ENCODE data around the gene ARAP3. TPM values are rescaled to one million over a fixed set of nuclear protein-coding genes. Genes with fewer than 3 reads are reported as not detected.

Gene ARAP3
- total RNA-seq, 1 donor from 2014 or later, result 42.4 TPM

- intact Hi-C loops (cut with DNase I), result no loop called here
- Histone ChIP-seq H3K4me1 (peaks cover 6% of the 10 kb centered on the region), H3K36me3 (no peaks in the 10 kb centered on the region), H3K9me3 (no peaks in the 10 kb centered on the region), H3K27me3 (peaks cover 15% of the 10 kb centered on the region), H3K4me3 (no peak overlapping the region), H3K27ac (no peak overlapping the region)
- no peak for TF ChIP-seq CTCF (IDR thresholded peaks at IDR 0.05)
- DNase-seq, result no peak
- ATAC-seq, result no peak
Measured at GRCh38 chr5:141706121-141706520, 24.1 kb upstream of the ARAP3 start.

DNA sequence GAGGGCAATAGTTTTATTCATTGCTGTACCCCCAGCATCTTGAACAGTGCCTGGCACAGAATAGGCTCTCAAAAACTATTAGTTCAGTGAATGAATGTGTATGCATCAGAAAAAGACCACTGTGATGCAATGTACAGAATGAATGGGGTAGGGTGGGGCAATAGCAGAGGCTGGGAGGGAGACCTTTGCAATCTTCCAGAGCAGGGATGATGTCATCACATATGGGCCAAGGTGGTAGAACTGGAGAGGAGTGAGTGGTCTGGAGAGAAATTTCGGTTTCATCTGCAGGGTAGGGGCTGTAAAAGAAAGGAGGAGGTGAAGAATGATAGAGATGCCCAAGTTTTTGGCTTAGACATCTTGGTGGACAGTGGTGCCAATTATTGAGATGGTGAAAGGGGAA lies 23.4 kb upstream of the ARAP3 start:
- TF ChIP-seq CTCF (IDR thresholded peaks at IDR 0.05), result no peak
- ATAC-seq (no peak), DNase-seq (no peak)
- Histone ChIP-seq H3K9me3 (no peaks in the 10 kb centered on the region), H3K27ac (no peak overlapping the region), H3K4me3 (no peak overlapping the region), H3K36me3 (no peaks in the 10 kb centered on the region), H3K27me3 (peaks cover 22% of the 10 kb centered on the region), H3K4me1 (peaks cover 6% of the 10 kb centered on the region)
- intact Hi-C loops (cut with DNase I), result no loop called here

DNA sequence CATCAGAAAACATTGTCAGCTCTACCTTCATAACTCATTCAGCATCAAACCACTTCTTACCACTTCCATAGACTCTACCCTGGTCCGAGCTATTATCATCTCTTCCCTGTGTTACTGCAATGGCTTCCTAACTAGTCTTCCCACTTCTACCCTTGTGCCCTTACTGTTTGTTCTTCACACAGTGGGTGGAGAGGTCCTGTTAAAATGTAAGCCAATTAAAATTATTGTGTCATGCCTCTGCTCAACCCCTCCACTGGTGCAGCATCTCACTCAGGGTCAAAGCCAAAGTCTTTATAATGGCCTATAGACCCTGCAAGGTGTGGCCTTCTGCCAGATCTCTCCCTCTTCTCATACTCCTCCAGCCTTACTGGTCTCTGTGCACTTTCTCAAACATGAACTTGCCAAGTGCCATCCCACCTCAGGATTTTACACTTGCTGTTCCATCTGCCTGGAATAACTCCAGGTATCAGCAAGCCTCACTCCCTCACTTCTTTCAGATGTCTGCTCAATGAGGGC lies 22.8 kb upstream of the ARAP3 start:
- H3K4me3 ChIP-seq, result no peak overlapping the region
- peaks cover 6% of the 10 kb centered on the region for H3K4me1 ChIP-seq
- no peaks in the 10 kb centered on the region for H3K36me3 ChIP-seq
- H3K9me3 ChIP-seq, result no peaks in the 10 kb centered on the region
- no peak for TF ChIP-seq CTCF (IDR thresholded peaks at IDR 0.05)
- intact Hi-C loops (cut with DNase I), result no loop called here
- peaks cover 28% of the 10 kb centered on the region for H3K27me3 ChIP-seq
- no peak overlapping the region for H3K27ac ChIP-seq
- DNase-seq (no peak), ATAC-seq (no peak)

DNA sequence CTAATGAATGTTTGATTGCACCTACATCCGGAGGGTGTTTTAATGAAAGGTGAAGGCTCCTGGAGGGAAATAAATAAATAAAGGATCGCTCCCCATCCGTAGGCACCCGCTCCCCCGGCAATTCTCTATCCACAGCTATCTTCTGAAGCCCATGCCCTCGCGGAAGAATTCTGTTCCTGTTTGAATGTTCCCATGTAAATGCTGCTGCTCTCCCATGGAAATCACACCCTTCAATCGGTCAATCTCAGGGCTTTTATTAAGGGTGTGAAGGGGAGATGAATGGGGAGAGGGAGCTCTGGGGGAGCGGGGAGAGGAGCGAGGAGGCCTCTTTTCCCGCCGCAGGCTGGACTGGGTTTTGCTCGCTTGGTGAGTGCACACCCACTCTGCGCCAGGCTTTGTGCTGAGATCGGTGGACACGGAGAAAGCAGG lies 21.1 kb upstream of the ARAP3 start:
- no peak for ATAC-seq
- intact Hi-C loops (cut with DNase I), result no loop called here
- Histone ChIP-seq H3K9me3 (no peaks in the 10 kb centered on the region), H3K27ac (no peak overlapping the region), H3K27me3 (peaks cover 36% of the 10 kb centered on the region), H3K4me1 (peaks cover 6% of the 10 kb centered on the region), H3K4me3 (no peak overlapping the region), H3K36me3 (no peaks in the 10 kb centered on the region)
- TF ChIP-seq CTCF (IDR thresholded peaks at IDR 0.05), result no peak
- DNase-seq, result no peak

DNA sequence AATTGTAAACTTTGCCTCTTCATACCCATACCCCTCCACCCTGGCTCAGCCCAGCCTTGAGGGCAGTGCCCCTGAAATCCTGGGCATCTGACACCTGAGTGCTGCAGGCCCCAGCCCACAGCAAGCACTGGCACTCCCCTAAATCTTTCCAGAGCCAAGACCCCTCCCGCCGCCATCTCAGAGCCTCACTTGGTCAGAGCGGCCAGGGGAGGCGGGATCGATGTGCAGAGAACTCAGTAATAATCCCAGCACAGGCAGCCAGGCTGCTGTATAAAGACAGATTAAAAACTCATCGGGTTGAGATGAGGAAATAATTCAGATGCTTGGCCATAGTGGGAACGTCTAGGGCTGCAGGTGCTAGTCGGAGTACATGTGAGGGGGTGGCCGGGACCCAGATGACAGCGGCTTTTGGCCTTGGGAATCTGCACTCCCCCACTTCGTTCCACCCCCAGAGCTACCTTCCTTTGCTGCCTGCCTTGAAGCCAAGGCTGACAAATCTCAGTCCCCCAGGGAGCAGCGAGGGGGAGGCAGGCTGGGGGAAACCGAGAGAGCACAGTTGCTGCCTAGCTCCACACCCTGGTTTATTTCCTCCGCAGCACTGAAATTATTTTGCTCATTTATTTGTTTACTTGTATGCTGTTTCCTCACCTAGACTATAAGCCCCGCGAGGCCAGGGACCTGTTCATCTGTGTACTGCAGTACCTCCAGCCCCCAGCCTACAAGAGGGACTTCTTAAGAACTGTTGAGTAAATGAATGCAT lies 19.5 kb upstream of the ARAP3 start:
- no peak overlapping the region for H3K27ac ChIP-seq
- H3K4me3 ChIP-seq, result peak overlapping the region; percentile 53
- peaks cover 6% of the 10 kb centered on the region for H3K4me1 ChIP-seq
- ATAC-seq (no peak), DNase-seq (no peak)
- no peak for TF ChIP-seq CTCF (IDR thresholded peaks at IDR 0.05)
- peaks cover 42% of the 10 kb centered on the region for H3K27me3 ChIP-seq
- H3K36me3 ChIP-seq, result no peaks in the 10 kb centered on the region
- intact Hi-C loops (cut with DNase I), result no loop called here
- no peaks in the 10 kb centered on the region for H3K9me3 ChIP-seq
